ENCODE data around the gene ABHD6.
"Not testable (repeated sequence)": the region's sequence is repeated elsewhere in the genome, so short reads cannot be mapped to it uniquely, and the experiment has no call there.

The ABHD6 gene

GRCh38 chr3:58210761-58211460 is 26.7 kb upstream of the ABHD6 start, which contains the start of gene DNASE1L3:
Gene DNASE1L3, minus strand, starts transcription at chr3:58210972. Its CDS starts 66 bp downstream, at chr3:58210906.
- no peak for DNase-seq

GRCh38 chr3:58214484-58215316 is 22.9 kb upstream of the ABHD6 start:
- DNase-seq = no peak

- DNase-seq = no peak
Observed at GRCh38 chr3:58215317-58216025, 22.1 kb upstream of the ABHD6 start.

- DNase-seq = no peak
Observed at GRCh38 chr3:58216496-58217195, 20.9 kb upstream of the ABHD6 start.

GRCh38 chr3:58217209-58217811 is 20.3 kb upstream of the ABHD6 start:
- DNase-seq = no peak

- no peak for DNase-seq
Observed at GRCh38 chr3:58218904-58219303, 18.7 kb upstream of the ABHD6 start.

- no peak for DNase-seq
Observed at GRCh38 chr3:58222161-58222724, 15.3 kb upstream of the ABHD6 start.

GRCh38 chr3:58223855-58224254 is 13.7 kb upstream of the ABHD6 start:
- DNase-seq = no peak

GRCh38 chr3:58227933-58228332 is 9.7 kb upstream of the ABHD6 start:
- not testable (repeated sequence) for DNase-seq

- DNase-seq = no peak
Observed at GRCh38 chr3:58230876-58231552, 6.6 kb upstream of the ABHD6 start.

- DNase-seq = no peak
Observed at GRCh38 chr3:58231666-58232065, 5.9 kb upstream of the ABHD6 start.

- DNase-seq = no peak
Observed at GRCh38 chr3:58234516-58234931, 3.1 kb upstream of the ABHD6 start.

- no peak for DNase-seq
Observed at GRCh38 chr3:58235970-58236369, 1.6 kb upstream of the ABHD6 start.

GRCh38 chr3:58236527-58237237 is 910 bp upstream of the ABHD6 start:
- DNase-seq = no peak

GRCh38 chr3:58237941-58238681 is 519 bp downstream of the ABHD6 start:
- DNase-seq = no peak

- DNase-seq = no peak
Observed at GRCh38 chr3:58238830-58239229, 1.2 kb downstream of the ABHD6 start.

GRCh38 chr3:58241306-58242044 is 3.9 kb downstream of the ABHD6 start:
- no peak for DNase-seq

GRCh38 chr3:58242340-58242739 is 4.7 kb downstream of the ABHD6 start:
- DNase-seq = no peak

- not testable (repeated sequence) for DNase-seq
Observed at GRCh38 chr3:58242860-58243259, 5.3 kb downstream of the ABHD6 start.

Measured in COR-L47 (cell line).